ENCODE results near the gene RABGEF1.
"Not testable (repeated sequence)": the region's sequence is repeated elsewhere in the genome, so short reads cannot be mapped to it uniquely, and the experiment has no call there.

RABGEF1 gene

DNA sequence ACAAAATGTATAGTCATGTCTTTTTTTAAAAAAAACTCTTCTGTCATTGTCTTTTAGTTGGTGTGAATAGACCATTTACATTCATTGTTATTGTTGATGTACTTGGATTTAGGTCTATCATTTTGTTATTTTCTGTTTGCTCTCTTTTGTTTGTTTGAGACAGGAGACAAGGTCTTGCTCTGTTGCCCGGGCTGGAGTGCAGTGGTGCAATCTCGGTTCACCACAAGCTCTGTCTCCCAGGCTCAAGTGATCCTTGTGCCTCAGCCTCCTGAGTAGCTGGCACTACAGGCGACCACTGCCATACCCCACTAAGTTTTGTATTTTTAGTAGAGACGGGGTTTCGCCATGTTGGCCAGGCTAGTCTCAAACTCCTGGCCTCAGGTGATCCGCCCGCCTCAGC, 23.9 kb upstream of the RABGEF1 start:
- peaks cover 24% of the 10 kb centered on the region for H3K36me3 ChIP-seq (ENCODE audit: insufficient read depth, low read length)
- H3K4me3 ChIP-seq (ENCODE audit: low read length); H3K4me1 ChIP-seq (ENCODE audit: insufficient read depth, low read length); H2AFZ ChIP-seq (ENCODE audit: low read depth, low read length); H3K27me3 ChIP-seq (ENCODE audit: insufficient read depth, low read length); H3K9me3 ChIP-seq (ENCODE audit: low read length): not testable (repeated sequence)

DNA sequence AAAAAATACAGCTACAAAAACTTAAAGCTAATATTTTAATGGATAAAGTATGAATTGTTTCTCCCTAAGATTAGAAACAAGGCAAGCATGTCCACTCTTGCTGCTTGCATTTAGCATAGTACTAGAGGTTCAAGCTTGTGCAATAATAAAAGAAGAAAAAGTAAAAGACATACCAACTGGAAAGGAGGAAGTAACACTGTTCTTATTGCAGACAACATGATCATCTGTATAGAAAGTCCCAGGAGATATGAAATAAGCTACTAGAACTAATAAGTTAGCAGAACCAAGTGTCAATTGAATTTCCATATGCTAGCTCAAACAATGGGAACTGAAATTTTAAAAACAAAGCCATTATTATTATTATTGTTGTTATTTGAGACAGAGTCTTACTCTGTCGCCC, 20.0 kb upstream of the RABGEF1 start:
- Histone ChIP-seq H2AFZ (ENCODE audit: low read depth, low read length) (no peak overlapping the region), H3K9me3 (ENCODE audit: low read length) (peaks cover 8% of the 10 kb centered on the region), H3K4me1 (ENCODE audit: insufficient read depth, low read length) (no peaks in the 10 kb centered on the region), H3K27me3 (ENCODE audit: insufficient read depth, low read length) (no peaks in the 10 kb centered on the region), H3K4me3 (ENCODE audit: low read length) (no peak overlapping the region), H3K36me3 (ENCODE audit: insufficient read depth, low read length) (peaks cover 5% of the 10 kb centered on the region)

DNA sequence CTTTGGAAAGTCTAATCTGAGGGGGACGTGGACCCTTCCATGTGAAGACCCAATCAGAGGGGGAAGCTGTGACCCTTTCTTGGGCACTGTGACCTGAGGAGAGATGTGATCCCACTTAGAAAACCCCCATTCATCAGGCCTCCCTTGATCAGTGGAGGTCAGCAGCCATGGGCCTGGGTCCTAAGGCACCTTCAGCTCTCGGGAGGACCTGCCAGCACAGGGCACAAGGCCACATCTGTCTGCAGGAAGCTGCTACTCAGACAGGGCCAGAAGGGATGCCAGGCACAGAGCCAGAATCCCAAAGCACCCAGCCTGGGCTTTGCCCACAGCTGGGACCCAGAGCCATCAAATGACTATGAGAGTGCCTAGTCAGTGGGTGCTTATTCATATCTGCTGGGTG, 14.7 kb upstream of the RABGEF1 start:
- Histone ChIP-seq H3K4me1 (ENCODE audit: insufficient read depth, low read length) (no peaks in the 10 kb centered on the region), H3K9me3 (ENCODE audit: low read length) (peaks cover 9% of the 10 kb centered on the region), H2AFZ (ENCODE audit: low read depth, low read length) (no peak overlapping the region), H3K27me3 (ENCODE audit: insufficient read depth, low read length) (no peaks in the 10 kb centered on the region), H3K4me3 (ENCODE audit: low read length) (no peak overlapping the region), H3K36me3 (ENCODE audit: insufficient read depth, low read length) (peaks cover 7% of the 10 kb centered on the region)

DNA sequence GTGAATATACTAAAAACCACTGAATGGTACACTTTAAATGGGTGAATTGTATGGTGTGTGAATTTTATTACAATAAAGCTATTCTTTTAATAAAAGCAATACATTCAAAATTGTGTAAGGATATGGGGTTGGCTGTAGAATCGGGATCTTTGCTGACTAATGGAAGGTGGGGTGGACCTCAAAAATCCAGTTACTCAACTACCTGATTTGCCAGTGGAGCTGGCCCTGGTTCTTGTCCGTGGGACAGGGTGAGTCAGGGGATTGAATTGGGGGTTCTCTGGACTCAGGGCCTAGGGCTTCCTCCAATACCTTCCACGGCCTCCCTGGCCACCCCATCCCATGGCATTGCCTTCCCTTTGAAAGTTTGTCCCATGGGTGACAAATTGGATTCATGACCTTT, 13.5 kb upstream of the RABGEF1 start:
- Histone ChIP-seq H3K4me1 (ENCODE audit: insufficient read depth, low read length) (no peaks in the 10 kb centered on the region), H2AFZ (ENCODE audit: low read depth, low read length) (no peak overlapping the region), H3K9me3 (ENCODE audit: low read length) (peaks cover 9% of the 10 kb centered on the region), H3K27me3 (ENCODE audit: insufficient read depth, low read length) (no peaks in the 10 kb centered on the region), H3K36me3 (ENCODE audit: insufficient read depth, low read length) (peaks cover 7% of the 10 kb centered on the region), H3K4me3 (ENCODE audit: low read length) (no peak overlapping the region)

DNA sequence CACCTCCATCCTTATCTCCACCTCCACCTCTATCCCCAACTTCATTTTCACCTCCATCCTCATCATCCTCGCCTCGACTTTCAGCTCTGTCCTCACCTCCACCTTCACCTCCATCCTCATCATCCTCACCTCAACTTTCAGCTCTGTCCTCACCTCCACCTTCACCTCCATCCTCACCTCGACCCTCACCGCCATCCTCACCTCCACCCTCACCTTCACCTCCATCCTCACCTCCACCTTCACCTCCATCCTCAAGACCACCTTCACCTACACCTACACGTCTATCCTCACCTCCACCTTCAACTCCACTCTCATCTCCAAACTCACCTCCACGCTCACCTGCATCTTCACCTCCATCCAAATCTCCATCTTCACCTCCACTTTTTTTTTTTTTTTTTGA, 12.0 kb upstream of the RABGEF1 start:
- no peak overlapping the region for H2AFZ ChIP-seq (ENCODE audit: low read depth, low read length)
- peaks cover 5% of the 10 kb centered on the region for H3K9me3 ChIP-seq (ENCODE audit: low read length)
- no peak overlapping the region for H3K4me3 ChIP-seq (ENCODE audit: low read length)
- H3K27me3 ChIP-seq (ENCODE audit: insufficient read depth, low read length) = no peaks in the 10 kb centered on the region
- peaks cover 7% of the 10 kb centered on the region for H3K36me3 ChIP-seq (ENCODE audit: insufficient read depth, low read length)
- H3K4me1 ChIP-seq (ENCODE audit: insufficient read depth, low read length) = no peaks in the 10 kb centered on the region

DNA sequence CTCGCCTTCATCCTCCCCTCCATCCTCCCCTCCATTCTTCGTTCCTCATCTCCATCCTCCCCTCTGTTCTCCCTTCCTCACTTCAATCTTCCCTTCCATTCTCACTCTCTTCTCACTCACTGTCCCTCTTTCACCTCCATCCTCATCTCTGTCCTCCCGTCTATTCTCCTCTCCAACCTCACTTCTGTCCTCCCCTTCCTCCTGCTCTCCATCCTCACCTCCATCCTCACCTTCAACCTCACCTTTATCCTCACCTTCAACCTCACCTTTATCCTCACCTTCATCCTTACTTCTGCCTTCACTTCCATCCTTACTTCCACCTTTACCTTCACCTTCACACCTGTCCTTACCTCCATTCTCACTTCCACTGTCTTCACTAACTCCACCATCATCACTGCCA, 11.3 kb upstream of the RABGEF1 start:
- Histone ChIP-seq H3K4me1 (ENCODE audit: insufficient read depth, low read length) (no peaks in the 10 kb centered on the region), H3K9me3 (ENCODE audit: low read length) (peaks cover 5% of the 10 kb centered on the region), H3K36me3 (ENCODE audit: insufficient read depth, low read length) (peaks cover 7% of the 10 kb centered on the region), H3K27me3 (ENCODE audit: insufficient read depth, low read length) (no peaks in the 10 kb centered on the region), H3K4me3 (ENCODE audit: low read length) (no peak overlapping the region), H2AFZ (ENCODE audit: low read depth, low read length) (no peak overlapping the region)

DNA sequence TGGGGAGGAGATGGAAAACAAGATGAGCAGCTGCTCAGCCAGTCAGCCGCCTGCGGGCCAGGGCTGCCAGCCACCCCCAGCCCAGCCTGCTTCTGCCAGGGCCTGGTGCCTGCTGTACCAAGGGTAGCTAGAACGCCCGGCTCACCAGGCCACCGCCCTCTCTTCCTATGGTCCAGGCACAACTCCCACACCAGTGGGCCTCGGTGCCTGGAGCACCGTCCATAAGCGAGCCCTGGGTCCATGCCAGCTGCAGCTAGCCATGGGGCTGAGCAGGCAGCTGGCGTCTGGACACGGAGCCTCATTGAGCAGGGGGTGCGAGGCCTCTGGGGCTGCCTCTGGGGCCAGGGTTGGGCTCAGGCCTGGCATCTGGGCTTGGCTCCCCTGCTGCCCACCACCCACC, 8.5 kb upstream of the RABGEF1 start:
- H3K36me3 ChIP-seq (ENCODE audit: insufficient read depth, low read length) = peaks cover 12% of the 10 kb centered on the region
- no peak overlapping the region for H2AFZ ChIP-seq (ENCODE audit: low read depth, low read length)
- H3K4me3 ChIP-seq (ENCODE audit: low read length) = no peak overlapping the region
- H3K4me1 ChIP-seq (ENCODE audit: insufficient read depth, low read length) = no peaks in the 10 kb centered on the region
- no peaks in the 10 kb centered on the region for H3K27me3 ChIP-seq (ENCODE audit: insufficient read depth, low read length)
- peaks cover 11% of the 10 kb centered on the region for H3K9me3 ChIP-seq (ENCODE audit: low read length)

DNA sequence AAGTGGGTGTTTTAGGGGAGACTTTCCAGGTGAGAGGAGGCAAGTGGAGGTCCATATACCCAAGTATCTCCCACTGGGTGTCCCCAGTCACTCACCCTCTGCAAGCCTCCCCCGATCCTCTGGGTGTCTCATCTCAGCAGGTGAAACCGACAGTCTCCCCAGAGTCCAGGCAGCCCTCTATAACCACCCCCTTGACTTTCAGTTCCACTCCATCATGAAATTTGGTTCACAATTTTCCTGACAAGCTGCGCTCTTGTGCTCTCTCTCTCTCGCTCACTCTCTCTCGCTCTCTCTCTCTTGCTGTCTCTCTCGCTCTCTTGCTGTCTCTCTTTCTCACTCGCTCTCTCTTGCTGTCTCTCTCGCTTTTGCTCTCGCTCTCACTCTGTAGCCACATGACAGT, 8.1 kb upstream of the RABGEF1 start:
- Histone ChIP-seq H3K4me3 (ENCODE audit: low read length) (no peak overlapping the region), H3K36me3 (ENCODE audit: insufficient read depth, low read length) (peaks cover 12% of the 10 kb centered on the region)

DNA sequence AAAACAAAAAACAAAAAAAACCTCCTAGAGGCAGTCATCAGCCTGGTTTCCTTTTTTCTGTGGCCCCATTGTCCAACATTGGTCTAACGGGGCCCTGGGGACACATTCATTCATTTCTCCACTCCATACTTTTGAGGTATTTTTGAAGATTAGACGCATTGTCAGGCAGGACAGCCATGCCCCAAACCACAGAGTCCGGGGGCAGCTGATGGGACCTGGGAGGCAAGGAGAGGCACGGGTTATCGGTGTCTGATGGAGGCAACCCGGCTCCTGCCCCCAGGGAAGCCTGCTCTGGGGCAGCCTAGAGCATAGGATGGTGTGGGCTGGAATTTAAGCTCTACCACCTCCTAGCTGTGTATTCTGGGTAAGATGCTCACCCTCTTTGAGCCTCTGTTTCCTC, 6.5 kb upstream of the RABGEF1 start:
- H3K36me3 ChIP-seq (ENCODE audit: insufficient read depth, low read length) = peaks cover 12% of the 10 kb centered on the region
- H3K4me3 ChIP-seq (ENCODE audit: low read length) = no peak overlapping the region
- H3K4me1 ChIP-seq (ENCODE audit: insufficient read depth, low read length) = peaks cover 11% of the 10 kb centered on the region
- peaks cover 14% of the 10 kb centered on the region for H3K9me3 ChIP-seq (ENCODE audit: low read length)
- no peak overlapping the region for H2AFZ ChIP-seq (ENCODE audit: low read depth, low read length)
- no peaks in the 10 kb centered on the region for H3K27me3 ChIP-seq (ENCODE audit: insufficient read depth, low read length)

More for the DNA sequence above, 8.1 kb upstream of the RABGEF1 start:
- peaks cover under 1% of the 10 kb centered on the region for H3K4me1 ChIP-seq (ENCODE audit: insufficient read depth, low read length)
- H2AFZ ChIP-seq (ENCODE audit: low read depth, low read length) = no peak overlapping the region
- no peaks in the 10 kb centered on the region for H3K27me3 ChIP-seq (ENCODE audit: insufficient read depth, low read length)
- H3K9me3 ChIP-seq (ENCODE audit: low read length) = peaks cover 14% of the 10 kb centered on the region

DNA sequence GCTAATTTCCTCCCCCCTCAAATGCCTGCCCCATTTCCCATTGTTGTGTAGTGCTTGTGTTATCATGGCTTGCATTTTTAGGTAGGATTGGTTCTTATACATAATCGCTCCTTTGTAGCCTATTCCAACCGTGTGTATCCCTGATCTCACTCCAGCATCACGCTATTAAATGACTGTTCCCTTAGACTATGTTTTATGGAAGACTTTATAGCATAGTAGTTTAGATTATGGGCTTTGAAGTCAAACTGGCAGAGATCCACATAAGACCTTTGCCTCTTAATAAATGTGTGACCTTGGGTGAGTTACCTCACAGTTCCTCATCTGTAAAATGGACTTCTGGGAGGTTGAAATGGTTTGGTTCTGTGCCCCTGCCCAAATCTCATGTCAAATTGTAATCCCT, 5.4 kb upstream of the RABGEF1 start:
- Histone ChIP-seq H3K36me3 (ENCODE audit: insufficient read depth, low read length) (peaks cover 12% of the 10 kb centered on the region), H3K27me3 (ENCODE audit: insufficient read depth, low read length) (no peaks in the 10 kb centered on the region), H3K4me1 (ENCODE audit: insufficient read depth, low read length) (peaks cover 16% of the 10 kb centered on the region), H3K4me3 (ENCODE audit: low read length) (no peak overlapping the region), H2AFZ (ENCODE audit: low read depth, low read length) (no peak overlapping the region), H3K9me3 (ENCODE audit: low read length) (peaks cover 14% of the 10 kb centered on the region)

DNA sequence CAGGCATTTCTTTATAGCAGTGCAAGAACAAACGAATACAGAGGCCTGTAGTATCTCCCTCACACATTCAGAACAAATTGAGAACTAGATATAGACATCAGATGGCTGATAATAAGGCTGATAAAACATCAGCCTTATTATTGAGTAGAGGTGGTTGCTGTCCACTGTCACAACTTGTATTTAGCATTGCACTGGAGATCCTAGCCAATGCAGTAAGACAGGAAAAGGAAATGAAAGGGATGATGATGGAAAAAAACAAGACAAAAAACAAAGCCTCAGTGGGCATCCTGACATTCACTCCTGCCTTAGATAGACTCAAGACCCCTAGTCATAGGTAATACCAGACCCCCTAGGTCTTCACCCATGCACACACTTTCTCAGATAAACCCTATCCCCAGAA, 4.7 kb upstream of the RABGEF1 start:
- peaks cover 16% of the 10 kb centered on the region for H3K4me1 ChIP-seq (ENCODE audit: insufficient read depth, low read length)
- H2AFZ ChIP-seq (ENCODE audit: low read depth, low read length) = no peak overlapping the region
- no peaks in the 10 kb centered on the region for H3K27me3 ChIP-seq (ENCODE audit: insufficient read depth, low read length)
- no peak overlapping the region for H3K4me3 ChIP-seq (ENCODE audit: low read length)
- H3K36me3 ChIP-seq (ENCODE audit: insufficient read depth, low read length) = peaks cover 12% of the 10 kb centered on the region
- H3K9me3 ChIP-seq (ENCODE audit: low read length) = peaks cover 14% of the 10 kb centered on the region

DNA sequence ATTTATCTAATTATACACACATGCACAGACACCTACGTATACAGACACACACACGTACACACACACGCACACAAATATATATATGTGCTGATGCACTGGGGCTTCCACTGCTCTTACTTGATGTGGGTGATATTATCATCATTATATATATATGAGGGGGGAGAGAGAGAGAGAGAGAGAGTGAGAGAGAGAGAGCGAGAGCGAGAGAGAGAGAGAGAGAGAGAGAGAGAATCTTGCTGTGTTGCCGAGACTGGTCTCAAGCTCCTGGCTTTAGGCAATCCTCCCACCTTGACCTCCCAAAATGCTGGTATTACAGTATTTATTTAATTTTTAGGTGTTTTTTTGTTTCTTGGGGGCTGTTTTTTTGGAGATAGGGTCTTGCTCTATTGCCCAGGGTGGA, 3.6 kb upstream of the RABGEF1 start:
- Histone ChIP-seq H3K4me1 (ENCODE audit: insufficient read depth, low read length) (peaks cover 21% of the 10 kb centered on the region), H3K9me3 (ENCODE audit: low read length) (peaks cover 14% of the 10 kb centered on the region), H3K36me3 (ENCODE audit: insufficient read depth, low read length) (peaks cover 12% of the 10 kb centered on the region), H2AFZ (ENCODE audit: low read depth, low read length) (no peak overlapping the region), H3K4me3 (ENCODE audit: low read length) (no peak overlapping the region), H3K27me3 (ENCODE audit: insufficient read depth, low read length) (no peaks in the 10 kb centered on the region)

DNA sequence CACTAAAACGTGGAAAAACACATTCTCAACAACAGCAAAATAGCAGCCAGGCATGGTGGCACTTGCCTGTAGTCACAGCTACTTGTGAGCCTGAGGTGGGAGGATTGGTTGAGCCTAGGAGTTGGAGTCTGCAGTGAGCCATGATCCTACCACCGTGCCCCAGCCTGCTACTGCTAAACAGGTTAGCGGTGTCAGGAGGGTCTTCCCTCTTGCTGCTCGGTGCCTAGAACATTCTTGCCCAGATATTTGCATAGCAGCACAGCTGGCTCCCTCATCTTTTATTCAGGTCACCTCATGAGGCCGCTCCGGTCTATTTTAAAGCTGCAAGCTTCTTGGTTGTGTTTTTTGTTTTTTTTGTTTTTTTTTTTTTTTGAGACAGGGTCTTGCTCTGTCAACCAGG, 2.9 kb upstream of the RABGEF1 start:
- H3K36me3 ChIP-seq (ENCODE audit: insufficient read depth, low read length) = peaks cover 12% of the 10 kb centered on the region
- peaks cover 14% of the 10 kb centered on the region for H3K9me3 ChIP-seq (ENCODE audit: low read length)
- peaks cover 21% of the 10 kb centered on the region for H3K4me1 ChIP-seq (ENCODE audit: insufficient read depth, low read length)
- H2AFZ ChIP-seq (ENCODE audit: low read depth, low read length) = no peak overlapping the region
- no peak overlapping the region for H3K4me3 ChIP-seq (ENCODE audit: low read length)
- H3K27me3 ChIP-seq (ENCODE audit: insufficient read depth, low read length) = no peaks in the 10 kb centered on the region

DNA sequence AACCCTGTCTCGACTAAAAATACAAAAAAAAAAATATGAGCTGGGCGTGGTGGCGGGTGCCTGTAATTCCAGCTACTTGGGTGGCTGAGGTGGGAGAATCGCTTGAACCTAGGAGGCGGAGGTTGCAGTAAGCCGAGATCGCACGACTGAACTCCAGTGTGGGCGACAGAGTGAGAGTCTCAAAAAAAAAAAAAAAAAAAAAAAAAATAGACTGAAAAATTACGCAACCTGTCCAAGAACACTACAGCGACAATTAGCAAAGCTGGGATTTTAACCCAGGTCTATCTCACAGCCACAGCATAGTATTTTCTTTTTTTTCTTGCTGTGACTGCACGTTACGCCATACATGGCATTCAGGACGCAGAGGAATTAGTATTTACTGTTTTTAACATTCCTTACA, 1.1 kb upstream of the RABGEF1 start:
- Histone ChIP-seq H3K36me3 (ENCODE audit: insufficient read depth, low read length) (peaks cover 12% of the 10 kb centered on the region), H3K9me3 (ENCODE audit: low read length) (peaks cover 14% of the 10 kb centered on the region), H3K4me3 (ENCODE audit: low read length) (peak overlapping the region; percentile 95)

More for the DNA sequence above, 1.1 kb upstream of the RABGEF1 start:
- Histone ChIP-seq H2AFZ (ENCODE audit: low read depth, low read length) (no peak overlapping the region), H3K27me3 (ENCODE audit: insufficient read depth, low read length) (no peaks in the 10 kb centered on the region), H3K4me1 (ENCODE audit: insufficient read depth, low read length) (peaks cover 21% of the 10 kb centered on the region)
